SU-DHL-6 (cell line): ENCODE data around the gene WDR72.
"Not testable (repeated sequence)": the region's sequence is repeated elsewhere in the genome, so short reads cannot be mapped to it uniquely, and the experiment has no call there.

Experiments used
- H2AFZ ChIP-seq: fragments of 200-600 bp; sonication (generic); 2 replicates; pipeline ENCODE4 v1.6.1; 2014; ENCODE audit warnings: low read depth, mild to moderate bottlenecking, moderate library complexity, mixed read lengths, antibody characterized with exemption, low read length; ENCODE audit not compliant: severe bottlenecking
- H3F3A ChIP-seq: fragments of 200-600 bp; shearing (Covaris generic); 2 replicates; pipeline ENCODE4 v1.6.0; 2016; ENCODE audit warnings: antibody characterized with exemption, mild to moderate bottlenecking; ENCODE audit not compliant: insufficient read depth
- H3K27ac ChIP-seq: fragments of 200-600 bp; sonication (generic); 2 replicates; pipeline ENCODE4 v1.5.1; 2016; ENCODE audit warnings: low read depth, mild to moderate bottlenecking, low read length, moderate library complexity, mixed read lengths
- H3K27me3 ChIP-seq: fragments of 200-600 bp; sonication (generic), shearing (Covaris generic); 2 replicates; pipeline ENCODE4 v1.6.0; 2014; ENCODE audit warnings: mild to moderate bottlenecking, low read length
- H3K36me3 ChIP-seq: fragments of 200-600 bp; sonication (generic); 2 replicates; pipeline ENCODE4 v1.6.1; 2014; ENCODE audit warnings: mild to moderate bottlenecking, low read length, mixed read lengths
- H3K4me2 ChIP-seq: fragments of 300-600, 200-600 bp; shearing (Covaris generic), sonication (generic); 2 replicates; pipeline ENCODE4 v1.6.0; 2014; ENCODE audit warnings: low read length, low read depth, mild to moderate bottlenecking; ENCODE audit not compliant: poor library complexity, severe bottlenecking
- H3K4me3 ChIP-seq: fragments of 200-600 bp; sonication (generic); 2 replicates; pipeline ENCODE4 v1.5.1; 2014; ENCODE audit warnings: antibody characterized with exemption, low read length, mild to moderate bottlenecking, mixed read lengths; ENCODE audit not compliant: insufficient read depth, poor library complexity, severe bottlenecking
- H3K79me2 ChIP-seq: fragments of 200-600 bp; sonication (generic); 2 replicates; pipeline ENCODE4 v1.6.1; 2014; ENCODE audit warnings: mild to moderate bottlenecking, low read length, moderate library complexity; ENCODE audit not compliant: insufficient read depth
- H3K9ac ChIP-seq: fragments of 200-600 bp; sonication (generic); 2 replicates; pipeline ENCODE4 v1.7.0; 2014; ENCODE audit warnings: mild to moderate bottlenecking, low read length
- H3K9me2 ChIP-seq: fragments of 200-600 bp; sonication (generic); replicated peaks from 2 replicates; pipeline ENCODE4 v1.6.1; 2014; ENCODE audit warnings: low read length; ENCODE audit not compliant: insufficient read depth
- H3K9me3 ChIP-seq: fragments of 200-600 bp; sonication (generic); 2 replicates; pipeline ENCODE4 v1.6.1; 2014; ENCODE audit warnings: low read length, mixed read lengths; ENCODE audit not compliant: insufficient read depth
- H4K20me1 ChIP-seq: fragments of 200-600 bp; sonication (generic); 2 replicates; pipeline ENCODE4 v1.6.1; 2014; ENCODE audit warnings: low read depth, mild to moderate bottlenecking, antibody characterized with exemption, low read length, moderate library complexity, mixed read lengths
- EZH2phosphoT487 ChIP-seq: fragments of 200-600 bp; sonication (generic), shearing (Covaris generic); conservative IDR thresholded peaks from 2 replicates; pipeline ENCODE4 v1.6.1; 2018; ENCODE audit warnings: mild to moderate bottlenecking, antibody characterized with exemption, low read length, moderate library complexity, mixed read lengths
- TF ChIP-seq, protein P1 (sequence below): fragments of 200-600 bp; sonication (generic); IDR thresholded peaks from one replicate; pipeline ENCODE4 v1.5.1; 2017; ENCODE audit warnings: antibody characterized with exemption, mild to moderate bottlenecking, low read length, moderate library complexity; ENCODE audit not compliant: insufficient read depth, poor library complexity, severe bottlenecking

Gene WDR72

DNA sequence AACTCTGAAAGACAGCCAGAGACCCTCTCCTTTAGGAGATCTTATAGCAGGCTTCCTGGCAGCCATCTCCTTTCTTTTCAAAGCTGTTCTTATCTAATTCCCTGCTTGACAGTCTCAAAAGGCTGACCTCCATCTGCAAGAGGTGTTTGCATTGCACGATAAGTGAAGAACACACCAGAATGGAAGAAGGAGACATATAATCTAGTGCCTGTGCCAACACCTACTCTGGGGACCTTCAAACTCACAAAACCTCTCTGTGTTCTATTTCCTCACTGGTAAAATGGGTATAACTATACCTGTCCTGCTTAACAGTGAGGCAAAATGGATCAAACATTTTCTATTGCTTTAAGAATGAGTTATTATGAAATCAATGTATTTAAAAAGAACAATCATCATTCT lies 65.0 kb downstream of the WDR72 start:
- Histone ChIP-seq H3K27ac (no peak overlapping the region), H4K20me1 (no peaks in the 10 kb centered on the region), H3K79me2 (no peaks in the 10 kb centered on the region), H3K4me3 (no peak overlapping the region), H3K9me3 (no peaks in the 10 kb centered on the region), H2AFZ (no peak overlapping the region), H3K36me3 (no peaks in the 10 kb centered on the region), H3K9me2 (no peaks in the 10 kb centered on the region), H3K4me2 (no peak overlapping the region), H3K9ac (no peak overlapping the region), H3F3A (no peaks in the 10 kb centered on the region), H3K27me3 (no peaks in the 10 kb centered on the region)
- TF ChIP-seq, protein P1, sequence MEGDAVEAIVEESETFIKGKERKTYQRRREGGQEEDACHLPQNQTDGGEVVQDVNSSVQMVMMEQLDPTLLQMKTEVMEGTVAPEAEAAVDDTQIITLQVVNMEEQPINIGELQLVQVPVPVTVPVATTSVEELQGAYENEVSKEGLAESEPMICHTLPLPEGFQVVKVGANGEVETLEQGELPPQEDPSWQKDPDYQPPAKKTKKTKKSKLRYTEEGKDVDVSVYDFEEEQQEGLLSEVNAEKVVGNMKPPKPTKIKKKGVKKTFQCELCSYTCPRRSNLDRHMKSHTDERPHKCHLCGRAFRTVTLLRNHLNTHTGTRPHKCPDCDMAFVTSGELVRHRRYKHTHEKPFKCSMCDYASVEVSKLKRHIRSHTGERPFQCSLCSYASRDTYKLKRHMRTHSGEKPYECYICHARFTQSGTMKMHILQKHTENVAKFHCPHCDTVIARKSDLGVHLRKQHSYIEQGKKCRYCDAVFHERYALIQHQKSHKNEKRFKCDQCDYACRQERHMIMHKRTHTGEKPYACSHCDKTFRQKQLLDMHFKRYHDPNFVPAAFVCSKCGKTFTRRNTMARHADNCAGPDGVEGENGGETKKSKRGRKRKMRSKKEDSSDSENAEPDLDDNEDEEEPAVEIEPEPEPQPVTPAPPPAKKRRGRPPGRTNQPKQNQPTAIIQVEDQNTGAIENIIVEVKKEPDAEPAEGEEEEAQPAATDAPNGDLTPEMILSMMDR, result no peak
- TF ChIP-seq EZH2phosphoT487, result no peak

DNA sequence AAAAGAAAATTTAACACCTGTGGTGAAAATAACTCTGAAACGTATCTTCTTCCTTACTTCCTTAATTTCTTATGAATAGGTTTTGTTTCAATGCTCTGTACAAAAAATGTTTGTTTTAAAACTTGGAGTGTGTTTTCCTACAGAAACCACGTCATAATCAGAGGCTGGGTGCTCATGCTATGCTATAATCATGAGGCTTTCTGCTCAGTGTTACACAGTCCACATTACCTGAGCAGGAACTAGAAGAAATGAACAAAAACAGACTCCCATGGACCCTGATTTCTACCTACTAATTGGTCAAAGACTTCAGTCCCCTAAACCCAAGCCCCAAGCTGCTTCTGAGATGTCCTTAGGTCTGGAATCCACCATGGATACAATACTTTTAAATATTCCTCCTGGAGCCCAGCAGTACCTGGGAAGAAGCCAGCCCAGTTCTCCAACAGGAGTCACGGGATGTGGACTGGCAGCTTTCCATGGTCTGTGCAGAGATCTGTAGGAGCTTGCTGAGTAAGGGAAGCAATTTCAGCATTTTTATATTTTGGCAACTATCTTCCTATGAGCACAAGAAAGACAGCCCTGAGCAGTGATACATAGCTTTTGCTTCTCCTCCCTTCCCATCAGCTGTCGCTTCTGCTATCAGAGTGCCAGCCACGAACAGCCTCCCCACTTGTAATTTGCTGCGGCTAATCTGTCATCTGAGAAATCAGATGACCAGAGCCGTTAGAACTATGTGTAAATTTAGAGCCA lies 65.6 kb downstream of the WDR72 start:
- no peak overlapping the region for H3K4me2 ChIP-seq
- no peak overlapping the region for H3K4me3 ChIP-seq
- no peaks in the 10 kb centered on the region for H3K27me3 ChIP-seq
- no peak for TF ChIP-seq EZH2phosphoT487
- TF ChIP-seq, protein P1, result no peak
- no peaks in the 10 kb centered on the region for H3K9me3 ChIP-seq
- no peak overlapping the region for H3K27ac ChIP-seq
- H3K9me2 ChIP-seq, result no peaks in the 10 kb centered on the region
- H2AFZ ChIP-seq, result no peak overlapping the region
- H3F3A ChIP-seq, result no peaks in the 10 kb centered on the region
- no peak overlapping the region for H3K9ac ChIP-seq
- no peaks in the 10 kb centered on the region for H3K79me2 ChIP-seq
- H3K36me3 ChIP-seq, result no peaks in the 10 kb centered on the region
- no peaks in the 10 kb centered on the region for H4K20me1 ChIP-seq

DNA sequence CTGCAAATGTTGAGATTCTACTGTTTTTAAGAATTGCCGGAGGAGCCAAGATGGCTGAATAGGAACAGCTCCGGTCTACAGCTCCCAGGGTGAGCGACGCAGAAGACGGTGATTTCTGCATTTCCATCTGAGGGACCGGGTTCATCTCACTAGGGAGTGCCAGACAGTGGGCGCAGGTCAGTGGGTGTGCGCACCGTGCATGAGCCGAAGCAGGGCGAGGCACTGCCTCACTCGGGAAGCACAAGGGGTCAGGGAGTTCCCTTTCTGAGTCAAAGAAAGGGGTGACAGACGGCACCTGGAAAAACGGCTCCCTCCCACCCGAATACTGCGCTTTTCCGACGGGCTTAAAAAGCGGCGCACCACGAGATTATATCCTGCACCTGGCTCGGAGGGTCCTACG lies 75.3 kb downstream of the WDR72 start:
- not testable (repeated sequence) for H3K27ac ChIP-seq, H3K9me3 ChIP-seq, H3K9ac ChIP-seq, H3K79me2 ChIP-seq, H3F3A ChIP-seq, H3K4me3 ChIP-seq, H3K9me2 ChIP-seq, H3K27me3 ChIP-seq, H3K4me2 ChIP-seq, H4K20me1 ChIP-seq, H3K36me3 ChIP-seq, H2AFZ ChIP-seq

DNA sequence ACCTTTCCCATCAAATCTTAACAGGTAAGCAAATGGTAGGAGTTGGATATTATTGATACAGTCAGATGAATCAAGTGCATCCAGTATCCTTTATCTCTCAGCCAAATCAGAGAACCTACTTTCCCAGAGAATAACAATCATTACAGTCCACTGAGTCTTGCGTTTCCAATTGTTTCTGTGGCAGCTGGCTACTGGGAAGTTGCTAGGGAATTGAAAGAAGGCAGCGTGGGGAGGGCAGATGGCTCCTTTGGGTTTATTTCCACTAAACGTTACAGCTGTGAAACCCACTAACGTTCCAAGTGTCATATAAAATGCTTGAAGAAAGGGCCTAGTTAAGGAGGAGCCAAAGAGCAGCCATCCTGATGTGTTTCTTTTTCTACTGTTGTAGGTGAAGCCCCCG lies 78.4 kb downstream of the WDR72 start:
- H3K79me2 ChIP-seq, result no peaks in the 10 kb centered on the region
- no peaks in the 10 kb centered on the region for H3K36me3 ChIP-seq
- H3K9me2 ChIP-seq, result no peaks in the 10 kb centered on the region
- H3K27ac ChIP-seq, result no peak overlapping the region
- no peaks in the 10 kb centered on the region for H3K9me3 ChIP-seq
- no peaks in the 10 kb centered on the region for H3K27me3 ChIP-seq
- H3K9ac ChIP-seq, result no peak overlapping the region
- no peak overlapping the region for H3K4me3 ChIP-seq
- no peak overlapping the region for H2AFZ ChIP-seq
- no peaks in the 10 kb centered on the region for H4K20me1 ChIP-seq
- TF ChIP-seq EZH2phosphoT487, result no peak
- TF ChIP-seq, protein P1, result no peak
- H3F3A ChIP-seq, result no peaks in the 10 kb centered on the region
- H3K4me2 ChIP-seq, result no peak overlapping the region
